Stimulated activated CD4-positive, alpha-beta T cell treated with anti-CD3 and anti-CD28 coated beads, TNF-alpha, amount 100 ng/mL, for 24 hours (primary cell): ENCODE measurements around the gene NFYA.
"Not testable (repeated sequence)": the region's sequence is repeated elsewhere in the genome, so short reads cannot be mapped to it uniquely, and the experiment has no call there.

ENCODE experiments used
- DNase-seq, 3 experiments: peaks; one replicate each; pipeline ENCODE4 v3.0.0-alpha.2; 2020; ENCODE audit warnings: low read depth in 3 of 3

NFYA gene

GRCh38 chr6:41115027-41115426, 42.3 kb downstream of the NFYA start:
- DNase-seq, result not testable (repeated sequence)

GRCh38 chr6:41119508-41119907, 46.7 kb downstream of the NFYA start:
- DNase-seq, result no peak

- DNase-seq, result no peak
These were observed 47.3 kb downstream of the NFYA start for GRCh38 chr6:41120058-41120457.

GRCh38 chr6:41122373-41122772, 49.6 kb downstream of the NFYA start:
- DNase-seq, result no peak

GRCh38 chr6:41122918-41123317, 50.1 kb downstream of the NFYA start:
- DNase-seq, result no peak

DNA sequence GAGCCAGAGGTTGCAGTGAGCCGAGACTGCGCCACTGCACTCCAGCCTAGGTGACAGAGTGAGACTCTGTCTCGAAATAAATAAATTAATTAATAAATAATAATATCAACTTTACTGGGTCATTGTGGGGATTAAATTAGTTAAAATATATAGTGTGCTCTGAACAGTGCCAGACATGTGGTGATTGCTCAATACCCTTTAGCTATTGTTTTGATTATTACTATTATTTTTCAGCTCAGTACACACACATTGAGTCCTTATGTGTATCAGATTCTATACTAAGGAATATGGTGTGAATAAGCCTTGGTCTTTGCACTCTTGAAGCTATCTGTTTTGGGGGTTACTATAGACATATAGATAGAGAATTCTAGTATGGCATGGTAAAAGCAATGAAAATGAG, 52.5 kb downstream of the NFYA start:
- no peak for DNase-seq

GRCh38 chr6:41132254-41132653, 59.5 kb downstream of the NFYA start:
- no peak for DNase-seq

- no peak for DNase-seq
These were observed 62.5 kb downstream of the NFYA start for GRCh38 chr6:41135062-41135832.

DNA sequence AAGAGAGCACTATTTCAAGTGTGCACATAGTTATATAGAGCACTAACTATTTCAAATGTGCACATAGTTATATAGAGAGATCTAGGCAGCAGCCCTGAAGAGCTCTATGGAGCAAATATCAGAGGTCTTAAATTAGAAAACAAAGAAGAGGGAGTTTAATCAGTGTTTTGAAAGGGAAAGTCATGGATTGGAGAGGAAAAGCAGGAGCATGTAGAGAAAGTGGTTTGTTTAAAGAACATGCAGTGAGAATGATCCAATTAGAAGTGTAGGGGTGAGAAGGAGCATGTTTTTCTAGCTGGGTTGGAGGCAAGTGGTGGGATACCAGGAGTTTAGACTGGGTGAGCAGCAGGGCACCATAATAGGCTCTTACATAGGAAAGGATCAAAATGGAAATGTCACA, 64.1 kb downstream of the NFYA start:
- DNase-seq, result no peak

GRCh38 chr6:41147917-41148316, 75.1 kb downstream of the NFYA start:
- DNase-seq, result no peak
